Esophagus squamous epithelium (tissue), 5 donors: ENCODE measurements around the gene CGB5. TPM values are rescaled to one million over a fixed set of nuclear protein-coding genes. Genes with fewer than 3 reads are reported as not detected.
A peak's percentile ranks its signal among the peaks of the same experiment; 100 is the strongest.
"Not testable (repeated sequence)": the region's sequence is repeated elsewhere in the genome, so short reads cannot be mapped to it uniquely, and the experiment has no call there.

ENCODE experiments used
- DNase-seq: peaks from one replicate; lab custom pipeline; 2025; lab: John Stamatoyannopoulos, UW
- H3K27ac ChIP-seq, 4 donors: fragments of 200-600 bp; sonication (generic); one replicate each; pipeline ENCODE4 v1.5.1; 2016 to 2019; ENCODE audit warnings: mild to moderate bottlenecking in 1 of 4
- H3K27me3 ChIP-seq, 4 donors: fragments of 200-600 bp; sonication (generic); 1 replicate in 3 of 4; 2 replicates in 1 of 4; pipeline versions ENCODE4 v1.5.1 to v1.6.0; 2017 to 2021; ENCODE audit warnings: antibody characterized with exemption in 1 of 4
- H3K36me3 ChIP-seq, 3 donors: fragments of 200-600 bp; sonication (generic); one replicate each; pipeline ENCODE4 v1.5.1; 2016 to 2019
- H3K4me1 ChIP-seq, 3 donors: fragments of 200-600 bp; sonication (generic); one replicate each; pipeline ENCODE4 v1.5.1; 2017 to 2019
- H3K4me3 ChIP-seq, 4 donors: fragments of 200-600 bp; sonication (generic); 1 replicate in 3 of 4; 2 replicates in 1 of 4; pipeline ENCODE4 v1.5.1; 2016 to 2019; ENCODE audit warnings: mild to moderate bottlenecking in 2 of 4, moderate library complexity in 1 of 4
- H3K9me3 ChIP-seq, 3 donors: fragments of 200-600 bp; sonication (generic); one replicate each; pipeline ENCODE4 v1.5.1; 2016 to 2019
- POLR2A ChIP-seq, 4 donors: fragments of 450-650 bp; IDR thresholded peaks; one replicate each; pipeline ENCODE4 v1.6.1; 2017; ENCODE audit warnings: antibody characterized with exemption in 4 of 4, mild to moderate bottlenecking in 4 of 4, moderate library complexity in 3 of 4
- WGBS, 2 donors: methylation state at CpG; one replicate each; pipeline ENCODE4 v1.1.5; 2018; 5-methylcytosine and 5-hydroxymethylcytosine counted together
- intact Hi-C: fragments of 100-400 bp; cut with DNase I; formaldehyde crosslinking; loops from one replicate; pipeline ENCODE4 v1.15.0; 2022
- total RNA-seq, 4 donors: library from RNA; depleted of rRNA; stranded (reverse); fragments of >200 nt; gene quantifications; one replicate each; pipeline ENCODE4 v1.1.0, GENCODE V29; 2016
- TF ChIP-seq, protein P1 (sequence below), 6 experiments: fragments of 450-650 bp in 4 of 6; fragments of 200-600 bp in 2 of 6; sonication (generic) in 2 of 6; IDR thresholded peaks; one replicate each; pipeline ENCODE4 v1.5.1; 2016 to 2019; ENCODE audit warnings: antibody characterized with exemption in 6 of 6, mild to moderate bottlenecking in 4 of 6, moderate library complexity in 4 of 6
- donor health status: DM: yes; HTN: yes; CAD: no.

CGB5 gene
- total RNA-seq, 4 donors from 2014 or later: 2.4 TPM; not detected in 3

DNA sequence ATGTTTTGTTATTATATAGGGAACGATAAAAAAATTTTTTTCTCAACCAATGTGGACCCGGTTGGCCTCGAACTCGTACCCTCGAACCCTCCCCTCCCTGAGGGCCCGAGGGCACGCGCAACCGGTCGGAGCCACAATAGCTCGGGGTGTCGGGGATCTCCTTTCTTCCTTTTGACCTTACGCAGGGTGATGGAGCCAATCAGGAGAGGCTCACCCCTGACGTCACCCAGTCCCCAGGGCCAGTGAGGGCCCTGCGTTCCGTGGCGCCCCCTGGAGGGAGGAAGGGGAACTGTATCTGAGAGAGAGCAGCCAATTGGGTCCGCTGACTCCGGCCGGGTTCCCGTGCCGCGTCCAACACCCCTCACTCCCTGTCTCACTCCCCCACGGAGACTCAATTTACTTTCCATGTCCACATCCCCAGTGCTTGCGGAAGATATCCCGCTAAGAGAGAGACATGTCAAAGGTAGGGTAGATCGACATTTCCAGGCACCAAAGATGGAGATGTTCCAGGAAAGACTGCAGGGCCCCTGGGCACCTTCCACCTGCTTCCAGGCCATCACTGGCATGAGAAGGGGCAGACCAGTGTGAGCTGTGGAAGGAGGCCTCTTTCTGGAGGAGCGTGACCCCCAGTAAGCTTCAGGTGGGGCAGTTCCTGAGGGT is 11.9 kb upstream of the CGB5 start, which contains the start of gene CGB2:
CGB2 (plus strand) TSS at position 249 of the 660 bp plus-strand sequence; CDS start at position 455, 206 bp downstream.
- intact Hi-C loops, H3K9me3 ChIP-seq, H3K4me1 ChIP-seq, DNase-seq, H3K4me3 ChIP-seq, H3K36me3 ChIP-seq, H3K27me3 ChIP-seq, H3K27ac ChIP-seq: not testable (repeated sequence)
- TF ChIP-seq, protein P1, sequence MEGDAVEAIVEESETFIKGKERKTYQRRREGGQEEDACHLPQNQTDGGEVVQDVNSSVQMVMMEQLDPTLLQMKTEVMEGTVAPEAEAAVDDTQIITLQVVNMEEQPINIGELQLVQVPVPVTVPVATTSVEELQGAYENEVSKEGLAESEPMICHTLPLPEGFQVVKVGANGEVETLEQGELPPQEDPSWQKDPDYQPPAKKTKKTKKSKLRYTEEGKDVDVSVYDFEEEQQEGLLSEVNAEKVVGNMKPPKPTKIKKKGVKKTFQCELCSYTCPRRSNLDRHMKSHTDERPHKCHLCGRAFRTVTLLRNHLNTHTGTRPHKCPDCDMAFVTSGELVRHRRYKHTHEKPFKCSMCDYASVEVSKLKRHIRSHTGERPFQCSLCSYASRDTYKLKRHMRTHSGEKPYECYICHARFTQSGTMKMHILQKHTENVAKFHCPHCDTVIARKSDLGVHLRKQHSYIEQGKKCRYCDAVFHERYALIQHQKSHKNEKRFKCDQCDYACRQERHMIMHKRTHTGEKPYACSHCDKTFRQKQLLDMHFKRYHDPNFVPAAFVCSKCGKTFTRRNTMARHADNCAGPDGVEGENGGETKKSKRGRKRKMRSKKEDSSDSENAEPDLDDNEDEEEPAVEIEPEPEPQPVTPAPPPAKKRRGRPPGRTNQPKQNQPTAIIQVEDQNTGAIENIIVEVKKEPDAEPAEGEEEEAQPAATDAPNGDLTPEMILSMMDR (IDR thresholded peaks at IDR 0.05): peak in 4 of 6 experiments; percentile 10 to 56 (median 25)
- 24 to 39% methylated on average over 15 to 21 of the region's 28 CpGs for WGBS, 2 donors

DNA sequence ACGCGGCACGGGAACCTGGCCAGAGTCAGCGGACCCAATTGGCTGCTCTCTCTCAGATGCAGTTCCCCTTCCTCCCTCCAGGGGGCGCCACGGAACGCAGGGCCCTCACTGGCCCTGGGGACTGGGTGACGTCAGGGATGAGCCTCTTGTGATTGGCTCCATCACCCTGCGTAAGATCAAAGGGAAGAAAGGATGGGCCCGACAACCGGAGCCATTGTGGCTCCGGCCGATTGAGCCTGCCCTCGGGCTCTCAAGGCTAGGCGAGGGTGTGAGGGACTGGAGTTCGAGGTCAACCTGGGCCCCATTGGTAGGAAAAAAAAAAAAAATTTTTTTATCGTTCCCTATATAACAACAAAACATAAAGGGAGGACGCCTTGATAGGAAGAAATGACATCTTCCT is 6.8 kb upstream of the CGB5 start, which contains the start of gene CGB1:
CGB1 (minus strand) TSS at position 81 of the 400 bp plus-strand sequence. CDS start 184 bp downstream, outside the sequence.
- H3K36me3 ChIP-seq, DNase-seq, H3K27me3 ChIP-seq, H3K9me3 ChIP-seq, intact Hi-C loops, H3K4me3 ChIP-seq, H3K4me1 ChIP-seq, H3K27ac ChIP-seq: not testable (repeated sequence)
- TF ChIP-seq, protein P1 (IDR thresholded peaks at IDR 0.05): peak in 5 of 6 experiments; percentile 26 to 56 (median 28)
- WGBS, 2 donors: 44 to 73% methylated on average over 11 to 18 of the region's 18 CpGs

DNA sequence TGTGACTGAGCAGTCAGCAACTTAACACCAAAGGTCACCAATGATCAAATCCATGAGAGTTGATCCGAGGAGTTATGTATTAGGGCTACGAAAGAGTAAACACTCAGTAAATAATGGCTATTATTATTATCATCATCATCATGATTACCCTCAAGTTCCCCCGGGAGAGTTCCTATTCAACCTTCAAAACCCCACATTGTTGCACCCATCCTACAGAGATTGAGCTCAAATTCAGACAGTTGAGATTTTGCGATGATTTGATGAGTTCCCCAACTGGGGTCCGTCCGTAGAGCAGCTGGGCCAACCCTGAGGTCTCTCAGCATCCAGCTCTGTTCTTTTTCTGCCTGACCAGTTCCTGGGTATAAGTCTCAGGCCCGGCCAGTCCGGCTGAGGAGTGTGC is 5.5 kb upstream of the CGB5 start:
- DNase-seq, H3K27me3 ChIP-seq, intact Hi-C loops, H3K4me3 ChIP-seq, H3K36me3 ChIP-seq, H3K4me1 ChIP-seq, H3K9me3 ChIP-seq, H3K27ac ChIP-seq: not testable (repeated sequence)
- 86 to 98% methylated on average over 1 to 6 of the region's 8 CpGs for WGBS, 2 donors

DNA sequence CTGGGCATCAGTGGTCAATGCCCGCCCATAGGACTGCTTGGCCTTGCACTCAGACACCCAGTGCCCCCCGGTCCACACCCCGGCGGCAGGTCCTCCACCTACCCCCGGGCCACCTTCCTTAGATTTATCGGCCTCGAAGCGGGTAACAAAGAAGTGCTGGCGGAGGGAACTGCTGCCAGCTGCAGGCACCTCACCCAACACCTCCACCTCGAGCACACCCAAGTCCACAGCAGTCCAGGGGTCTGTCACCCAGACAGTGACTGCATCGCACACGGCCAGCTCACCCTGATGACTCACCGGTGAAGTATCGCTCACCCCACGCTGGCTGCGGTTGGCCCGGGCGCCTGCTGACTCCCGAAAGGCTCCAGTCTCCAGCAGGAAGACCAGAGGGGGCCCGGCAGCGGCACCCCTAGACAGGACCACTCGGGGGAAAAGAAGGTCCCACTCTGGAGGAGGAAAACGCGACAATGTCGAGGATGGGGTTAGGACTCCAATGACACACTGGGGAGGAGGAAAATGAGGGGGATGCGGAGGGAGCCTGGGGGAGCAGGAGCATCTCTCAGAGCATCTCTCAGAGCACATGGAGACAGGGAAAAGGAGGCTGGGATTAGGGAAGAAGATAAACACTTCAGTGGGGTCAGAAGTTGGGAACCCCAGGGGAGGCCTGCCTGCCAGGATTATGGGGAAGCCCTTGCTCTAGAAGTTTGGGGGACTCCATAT is 4.9 kb upstream of the CGB5 start:
- 83 to 89% methylated on average over 8 to 13 of the region's 26 CpGs for WGBS, 2 donors
- H3K4me3 ChIP-seq, H3K27me3 ChIP-seq, H3K4me1 ChIP-seq, H3K36me3 ChIP-seq, H3K27ac ChIP-seq, H3K9me3 ChIP-seq, intact Hi-C loops, DNase-seq: not testable (repeated sequence)

DNA sequence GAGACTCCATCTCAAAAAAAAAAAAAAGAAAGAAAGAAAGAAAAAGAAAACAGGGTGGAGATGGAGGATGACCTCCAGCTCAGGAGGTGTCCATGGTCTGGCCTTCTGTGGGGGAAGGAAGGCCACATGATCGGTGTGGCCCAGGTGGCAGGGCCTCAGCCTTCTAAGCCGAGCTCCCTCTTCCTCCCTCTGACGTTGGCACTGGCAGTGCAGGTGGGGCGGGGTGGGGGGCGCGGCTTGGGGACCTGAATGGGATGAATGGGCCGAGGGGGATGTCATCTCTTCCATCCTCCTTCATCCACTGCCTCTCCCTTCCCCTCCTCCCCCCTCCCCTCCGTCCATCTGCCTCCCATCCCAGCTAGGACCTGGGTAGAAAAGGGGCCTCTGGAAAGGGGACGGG is 3.9 kb upstream of the CGB5 start:
- WGBS, 2 donors: 36 to 49% methylated on average over 6 of the region's 9 CpGs
- not testable (repeated sequence) for DNase-seq

DNA sequence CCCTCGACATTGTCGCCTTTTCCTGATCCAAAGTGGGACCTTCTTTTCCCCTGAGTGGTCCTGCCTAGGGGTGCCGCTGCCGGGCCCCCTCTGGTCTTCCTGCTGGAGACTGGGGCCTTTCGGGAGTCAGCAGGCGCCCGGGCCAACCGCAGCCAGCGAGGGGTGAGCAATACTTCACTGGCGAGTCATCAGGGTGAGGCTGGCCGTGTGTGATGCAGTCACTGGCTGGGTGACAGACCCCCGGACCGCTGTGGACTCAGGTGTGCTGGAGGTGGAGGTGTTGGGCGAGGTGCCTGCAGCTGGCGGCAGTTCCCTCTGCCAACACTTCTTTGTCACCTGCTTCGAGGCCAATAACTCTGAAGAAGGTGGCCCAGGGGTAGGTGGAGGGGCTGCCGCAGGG is 1.5 kb upstream of the CGB5 start:
- H3K4me1 ChIP-seq: no peaks in the 10 kb centered on the region
- intact Hi-C loops: no loop called here
- no peak for TF ChIP-seq POLR2A (IDR thresholded peaks at IDR 0.05)
- no peak overlapping the region for H3K27ac ChIP-seq
- H3K4me3 ChIP-seq: no peak overlapping the region
- 43 to 59% methylated on average over 2 of the region's 17 CpGs for WGBS, 2 donors
- H3K9me3 ChIP-seq: no peaks in the 10 kb centered on the region
- DNase-seq: no peak
- H3K27me3 ChIP-seq: peaks cover 0 to 6% (median 0%) of the 10 kb centered on the region in 4 donors
- no peaks in the 10 kb centered on the region for H3K36me3 ChIP-seq

More for the DNA sequence above, 3.9 kb upstream of the CGB5 start:
- H3K27ac ChIP-seq, H3K27me3 ChIP-seq, H3K4me1 ChIP-seq, intact Hi-C loops, H3K9me3 ChIP-seq, H3K36me3 ChIP-seq, H3K4me3 ChIP-seq: not testable (repeated sequence)

DNA sequence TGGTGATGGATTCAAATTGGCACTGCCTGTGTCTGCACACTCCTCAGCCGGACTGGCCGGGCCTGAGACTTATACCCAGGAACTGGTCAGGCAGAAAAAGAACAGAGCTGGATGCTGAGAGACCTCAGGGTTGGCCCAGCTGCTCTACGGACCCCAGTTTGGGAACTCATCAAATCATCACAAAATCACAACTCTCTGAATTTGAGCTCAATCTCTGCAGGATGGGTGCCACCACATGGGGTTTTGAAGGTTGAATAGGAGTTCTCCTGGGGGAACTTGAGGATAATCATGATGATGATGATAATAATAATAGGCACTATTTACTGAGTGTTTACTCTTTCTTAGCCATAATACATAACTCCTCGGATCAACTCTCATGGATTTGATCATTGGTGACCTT is 982 bp upstream of the CGB5 start:
- 89% methylated on average over 1 of the region's 4 CpGs for WGBS, 2 donors
- H3K4me1 ChIP-seq, H3K36me3 ChIP-seq, H3K27ac ChIP-seq, H3K27me3 ChIP-seq, H3K4me3 ChIP-seq, intact Hi-C loops, DNase-seq, H3K9me3 ChIP-seq: not testable (repeated sequence)

DNA sequence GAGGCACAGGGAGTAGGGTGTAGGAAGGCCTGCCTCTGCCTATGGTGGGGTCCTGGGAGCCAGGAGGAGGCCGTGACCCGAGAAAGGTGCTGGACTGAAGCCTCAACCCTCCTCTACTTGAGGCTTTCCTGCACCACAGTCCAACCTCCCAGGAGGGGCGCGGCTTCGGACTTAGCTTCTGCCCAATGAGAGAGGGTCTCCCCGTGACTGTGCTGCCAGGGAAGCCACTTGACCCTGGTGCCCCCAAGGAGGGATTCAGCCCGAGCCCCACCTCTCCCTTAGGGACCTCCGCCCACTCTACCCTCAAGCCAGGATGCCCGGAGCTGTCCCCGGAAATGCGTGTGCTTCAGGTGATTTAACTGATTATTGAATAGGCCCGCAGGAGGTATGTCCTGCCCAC is 5.4 kb downstream of the CGB5 start, which contains the start of gene CGB8:
CGB8 (minus strand) TSS at position 101 of the 400 bp plus-strand sequence. CDS start 372 bp downstream, outside the sequence.
- intact Hi-C loops, H3K27ac ChIP-seq, H3K27me3 ChIP-seq, H3K9me3 ChIP-seq, H3K36me3 ChIP-seq, H3K4me3 ChIP-seq, H3K4me1 ChIP-seq, DNase-seq: not testable (repeated sequence)
- no CpG with 5 or more reads among the region's 12 CpGs for WGBS, 2 donors

DNA sequence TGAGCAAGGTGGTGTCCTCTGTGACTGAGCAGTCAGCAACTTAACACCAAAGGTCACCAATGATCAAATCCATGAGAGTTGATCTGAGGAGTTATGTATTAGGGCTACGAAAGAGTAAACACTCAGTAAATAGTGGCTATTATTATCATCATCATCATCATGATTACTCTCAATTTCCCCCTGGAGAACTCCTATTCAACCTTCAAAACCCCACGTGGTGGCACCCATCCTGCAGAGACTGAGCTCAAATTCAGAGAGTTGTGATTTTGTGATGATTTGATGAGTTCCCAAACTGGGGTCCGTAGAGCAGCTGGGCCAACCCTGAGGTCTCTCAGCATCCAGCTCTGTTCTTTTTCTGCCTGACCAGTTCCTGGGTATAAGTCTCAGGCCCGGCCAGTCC is 6.2 kb downstream of the CGB5 start:
- WGBS, 2 donors: 78 to 96% methylated on average over 2 to 3 of the region's 4 CpGs
- H3K27ac ChIP-seq, DNase-seq, H3K27me3 ChIP-seq, H3K9me3 ChIP-seq, H3K4me1 ChIP-seq, H3K36me3 ChIP-seq, intact Hi-C loops, H3K4me3 ChIP-seq: not testable (repeated sequence)

DNA sequence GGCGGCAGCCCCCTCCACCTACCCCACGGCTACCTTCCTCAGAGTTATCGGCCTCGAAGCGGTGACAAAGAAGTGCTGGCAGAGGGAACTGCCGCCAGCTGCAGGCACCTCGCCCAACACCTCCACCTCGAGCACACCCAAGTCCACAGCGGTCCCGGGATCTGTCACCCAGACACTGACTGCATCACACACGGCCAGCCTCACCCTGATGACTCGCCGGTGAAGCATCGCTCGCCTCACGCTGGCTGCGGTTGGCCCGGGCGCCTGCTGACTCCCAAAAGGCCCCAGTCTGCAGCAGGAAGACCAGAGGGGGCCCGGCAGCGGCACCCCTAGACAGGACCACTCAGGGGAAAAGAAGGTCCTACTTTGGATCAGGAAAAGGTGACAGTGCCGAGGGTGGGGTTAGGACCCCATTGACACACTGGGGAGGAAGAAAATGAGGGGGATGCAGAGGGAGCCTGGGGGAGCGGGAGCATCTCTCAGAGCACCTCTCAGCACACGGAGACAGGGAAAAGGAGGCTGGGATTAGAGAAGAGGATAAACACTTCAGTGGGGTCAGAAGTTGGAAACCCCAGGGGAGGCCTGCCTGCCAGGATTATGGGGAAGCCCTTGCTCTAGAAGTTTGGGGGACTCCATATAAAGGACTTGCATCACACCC is 6.9 kb downstream of the CGB5 start:
- 52 to 55% methylated on average over 5 to 11 of the region's 24 CpGs for WGBS, 2 donors
- H3K36me3 ChIP-seq, intact Hi-C loops, H3K4me1 ChIP-seq, DNase-seq, H3K27ac ChIP-seq, H3K4me3 ChIP-seq, H3K27me3 ChIP-seq, H3K9me3 ChIP-seq: not testable (repeated sequence)
